K562 (cell line): ENCODE measurements around the gene ADGRB2. TPM values are rescaled to one million over a fixed set of nuclear protein-coding genes. Genes with fewer than 3 reads are reported as not detected.

Experiments used
- ATAC-seq: fragments of 200-7000 bp; cut with Tn5 transposase; 3 replicates; pipeline ENCODE4 v1.9.1; 2020; ENCODE audit warnings: moderate library complexity
- BruUV-seq: library from RNA; stranded (reverse); fragments of 400-500 nt; replicated peaks from 2 replicates; lab custom pipeline; 2021; lab: Mats Ljungman, UMichigan
- CTCF ChIA-PET: fragments of 300-600 bp; formaldehyde crosslinking; extraction: SDS; loops from one replicate; lab custom pipeline; 2021; ENCODE audit warnings: low intra/inter-chr PET ratio; lab: Yijun Ruan, JAX
- POLR2A ChIA-PET: fragments of 300-600, 350-650 bp; sonication (Branson Sonifier 250); formaldehyde crosslinking; extraction: SDS; loops from one replicate; lab custom pipeline; 2021; ENCODE audit warnings: antibody characterized with exemption, inconsistent platforms; lab: Yijun Ruan, JAX
- DNase-seq, 4 experiments: peaks; one replicate each; pipeline versions ENCODE4 v3.0.0 to v3.0.0-alpha.2; 2011 to 2018; ENCODE audit warnings: low spot score in 3 of 4, mixed read lengths in 3 of 4; ENCODE audit errors: extremely low read depth in 1 of 4
- FAIRE-seq: peaks from 2 replicates; lab custom pipeline; 2011; peaks lifted over from hg19 to GRCh38; lab: Jason Lieb, UNC
- H2AFZ ChIP-seq: 2 replicates; pipeline ENCODE4 v1.6.0; 2011; ENCODE audit warnings: low read depth, low read length, control low read depth, inconsistent platforms
- H3K27ac ChIP-seq: fragments of 200-600 bp; 3 replicates; pipeline ENCODE4 v1.8.0; 2011; ENCODE audit warnings: low read depth, mild to moderate bottlenecking, control low read depth, inconsistent platforms, low read length, moderate library complexity, mixed read lengths; ENCODE audit errors: extremely low read depth
- H3K27me3 ChIP-seq, 2 experiments: fragments of 300-600 bp in 1 of 2; 2 replicates in 1 of 2; 3 replicates in 1 of 2; pipeline versions ENCODE4 v1.6.0 to v1.8.0; 2011; ENCODE audit warnings: inconsistent platforms in 2 of 2, low read length in 2 of 2, mild to moderate bottlenecking in 1 of 2, mixed read lengths in 1 of 2, moderate library complexity in 1 of 2; ENCODE audit not compliant: control insufficient read depth in 2 of 2, insufficient read depth in 2 of 2
- H3K36me3 ChIP-seq: fragments of 300-600 bp; 3 replicates; pipeline ENCODE4 v1.8.0; 2011; ENCODE audit warnings: mild to moderate bottlenecking, low read length, inconsistent platforms; ENCODE audit not compliant: control insufficient read depth, insufficient read depth
- H3K4me1 ChIP-seq, 2 experiments: fragments of 200-600 bp in 1 of 2; replicated peaks in 1 of 2; 2 replicates in 1 of 2; 3 replicates in 1 of 2; pipeline versions ENCODE4 v1.5.1 to v1.8.0; 2011; ENCODE audit warnings: inconsistent platforms in 2 of 2, low read length in 2 of 2, mild to moderate bottlenecking in 1 of 2, mixed read lengths in 1 of 2, moderate library complexity in 1 of 2; ENCODE audit not compliant: control insufficient read depth in 2 of 2, insufficient read depth in 2 of 2
- H3K4me2 ChIP-seq: 2 replicates; pipeline ENCODE4 v1.6.1; 2011; ENCODE audit warnings: low read length, control low read depth, inconsistent platforms, mixed read lengths; ENCODE audit not compliant: insufficient read depth
- H3K4me3 ChIP-seq: fragments of 200-600 bp; sonication (generic), shearing (Covaris generic); 2 replicates; pipeline ENCODE4 v1.5.1; 2016; ENCODE audit warnings: control low read depth, inconsistent platforms
- H3K79me2 ChIP-seq: fragments of 200-600 bp; 3 replicates; pipeline ENCODE4 v1.8.0; 2011; ENCODE audit warnings: low read length, inconsistent platforms; ENCODE audit not compliant: control insufficient read depth, insufficient read depth
- H3K9ac ChIP-seq, 2 experiments: 2 replicates each; pipeline versions ENCODE4 v1.6.0 to v1.6.1; 2011; ENCODE audit warnings: low read depth in 2 of 2, low read length in 2 of 2, control low read depth in 1 of 2, inconsistent platforms in 1 of 2, mild to moderate bottlenecking in 1 of 2, mixed read lengths in 1 of 2; ENCODE audit not compliant: insufficient read depth in 1 of 2
- H3K9me1 ChIP-seq: one replicate; pipeline ENCODE4 v1.6.0; 2011; ENCODE audit warnings: inconsistent platforms, mild to moderate bottlenecking, low read length, moderate library complexity; ENCODE audit not compliant: control insufficient read depth, insufficient read depth
- H3K9me3 ChIP-seq: replicated peaks from 2 replicates; pipeline ENCODE4 v1.5.1; 2011; ENCODE audit warnings: low read depth, low read length, inconsistent platforms; ENCODE audit not compliant: control insufficient read depth, insufficient read depth
- H4K20me1 ChIP-seq: replicated peaks from 2 replicates; pipeline ENCODE4 v1.6.1; 2011; ENCODE audit warnings: low read length, inconsistent platforms, mixed read lengths; ENCODE audit not compliant: control insufficient read depth, insufficient read depth
- ARID1B ChIP-seq: fragments of 450-650 bp; IDR thresholded peaks from 2 replicates; pipeline ENCODE4 v1.6.1; 2016; ENCODE audit warnings: antibody characterized with exemption, mild to moderate bottlenecking, inconsistent platforms
- CCAR2 ChIP-seq: fragments of 200-400 bp; formaldehyde crosslinking; IDR thresholded peaks from 2 replicates; pipeline ENCODE4 v1.6.1; 2017; ENCODE audit warnings: mild to moderate bottlenecking, low read depth, low read length
- CTBP1 ChIP-seq: fragments of 450-650 bp; IDR thresholded peaks from 2 replicates; pipeline ENCODE4 v1.6.1; 2016; ENCODE audit warnings: borderline replicate concordance
- FOSL1 ChIP-seq: fragments of 200-800 bp; sonication (Bioruptor generic); conservative IDR thresholded peaks from 2 replicates; pipeline ENCODE4 v1.6.1; 2016; ENCODE audit warnings: missing genetic modification characterization, missing compliant biosample characterization
- IFI16 ChIP-seq: fragments of 250-450 bp; sonication (Bioruptor Pico); IDR thresholded peaks from 2 replicates; pipeline ENCODE4 v2.1.2; 2022; ENCODE audit warnings: mild to moderate bottlenecking, inconsistent platforms
- KDM4B ChIP-seq, 2 experiments: fragments of 450-650 bp in 1 of 2; sonication (generic) in 1 of 2; IDR thresholded peaks; 2 replicates each; pipeline ENCODE4 v1.6.1; 2016 to 2017; ENCODE audit warnings: borderline replicate concordance in 2 of 2, antibody characterized with exemption in 1 of 2, low read depth in 1 of 2, mild to moderate bottlenecking in 1 of 2
- NCOA6 ChIP-seq: fragments of 450-650 bp; IDR thresholded peaks from 2 replicates; pipeline ENCODE4 v1.6.1; 2017; ENCODE audit warnings: mild to moderate bottlenecking
- NR2C2 ChIP-seq, 2 experiments: fragments of 200-800 bp in 1 of 2; sonication (Bioruptor generic) in 1 of 2; sonication (generic) in 1 of 2; formaldehyde crosslinking in 1 of 2; IDR thresholded peaks; 2 replicates each; pipeline versions ENCODE4 v1.6.1 to v1.8.0; 2016 to 2022; ENCODE audit warnings: mild to moderate bottlenecking in 1 of 2, missing compliant biosample characterization in 1 of 2, missing genetic modification characterization in 1 of 2, missing genetic modification reagents in 1 of 2
- RNF2 ChIP-seq: sonication (generic); IDR thresholded peaks from 2 replicates; pipeline ENCODE4 v1.6.1; 2016
- SRSF3 ChIP-seq: fragments of 200-400 bp; formaldehyde crosslinking; IDR thresholded peaks from 2 replicates; pipeline ENCODE4 v1.6.1; 2016; ENCODE audit warnings: mild to moderate bottlenecking, low read length, moderate library complexity; ENCODE audit not compliant: insufficient read depth
- TGIF2 ChIP-seq: sonication (generic); formaldehyde crosslinking; IDR thresholded peaks from 2 replicates; pipeline ENCODE4 v1.8.1; 2022; ENCODE audit warnings: mild to moderate bottlenecking, missing genetic modification reagents, moderate library complexity
- ZNF263 ChIP-seq: sonication (generic); formaldehyde crosslinking; IDR thresholded peaks from 2 replicates; pipeline ENCODE4 v1.8.0; 2022; ENCODE audit warnings: mild to moderate bottlenecking, missing genetic modification reagents, borderline replicate concordance
- WGBS: fragments of 100-300 bp; shearing (Covaris generic); methylation state at CpG from one replicate; pipeline ENCODE4 v1.1.6; 2016; ENCODE audit warnings: low coverage, mixed read lengths; ENCODE audit not compliant: insufficient coverage; ENCODE audit errors: missing lambda C conversion rate; 5-methylcytosine and 5-hydroxymethylcytosine counted together
- in situ Hi-C: fragments of 300-500 bp; cut with MboI; formaldehyde crosslinking; loops from 4 replicates; pipeline ENCODE4 v1.15.0; 2018; ENCODE audit warnings: inconsistent platforms, mixed read lengths
- intact Hi-C: fragments of 100-400 bp; cut with micrococcal nuclease; formaldehyde crosslinking; loops from 2 replicates; pipeline ENCODE4 v1.14.2; 2022
- polyA plus RNA-seq, 8 experiments: library from polyadenylated mRNA; depleted of rRNA in 4 of 8; stranded (reverse) in 5 of 8; unstranded in 3 of 8; fragments of >200 nt; fragmentation: Nextera tagmentation in 2 of 8; fragmentation: Illumina TruSeq in 1 of 8; extraction: Ambion mirVana in 2 of 8; extraction: Trizol in 1 of 8; gene quantifications; 2 replicates each; pipeline versions ENCODE4 v1.2.1 to v1.2.3, GENCODE V29; 2011 to 2014; ENCODE audit warnings: inconsistent platforms in 1 of 8, missing spikeins in 1 of 8
- total RNA-seq, 7 experiments: library from RNA; depleted of rRNA in 6 of 7; stranded (reverse); fragments of >200 nt in 6 of 7; fragmentation: Illumina TruSeq in 2 of 7; extraction: Trizol in 2 of 7; gene quantifications; 2 replicates each; pipeline versions ENCODE4 v1.2.1 to v1.2.3, GENCODE V29; 2011 to 2021; ENCODE audit warnings: low replicate concordance in 1 of 7
- TF ChIP-seq, protein P1 (sequence below): fragments of 450-650 bp; formaldehyde crosslinking; IDR thresholded peaks from 2 replicates; pipeline ENCODE4 v1.4.0; 2022; ENCODE audit warnings: mild to moderate bottlenecking, moderate library complexity

Gene ADGRB2
- total and polyA plus RNA-seq, 9 of the 15 experiments (the other 6 are each of a cell fraction or from before 2014, with no cell fraction given): 0.04 to 0.23 (median 0.20) TPM; not detected in 2

DNA sequence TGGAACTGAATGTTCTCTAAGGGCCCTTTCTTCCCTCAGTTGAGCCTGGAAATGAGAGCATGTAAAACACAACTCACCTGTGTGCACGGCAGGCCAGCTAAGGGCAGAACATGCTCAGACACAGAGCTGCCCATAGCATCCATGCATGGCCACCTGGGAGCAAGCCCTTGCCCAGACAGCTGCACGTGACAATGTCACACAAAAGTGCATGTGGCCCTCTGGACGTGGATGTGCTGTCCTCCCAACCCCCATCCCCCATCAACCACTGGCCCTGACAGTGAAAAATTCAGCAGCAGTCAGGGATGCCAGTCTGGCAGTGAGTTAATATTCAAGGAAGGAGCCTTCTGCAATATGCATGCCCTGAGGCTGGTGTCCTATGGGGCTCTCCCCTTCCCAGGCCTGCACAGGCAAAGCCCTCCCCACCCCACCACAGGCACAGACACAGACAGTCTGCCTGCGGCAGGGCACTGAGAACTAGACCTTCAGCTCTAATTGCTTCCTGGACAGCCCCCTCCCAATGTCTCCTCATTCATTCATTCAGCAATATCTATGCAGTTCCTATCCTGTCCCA lies 45.7 kb downstream of the ADGRB2 start:
- no peaks in the 10 kb centered on the region for H3K9me3 ChIP-seq
- no peak overlapping the region for H3K4me3 ChIP-seq
- 3% methylated on average over 4 of the region's 4 CpGs for WGBS
- H3K9ac ChIP-seq: 0 out of 4 replicates have a peak overlapping the region, but pooled peaks of 1 of the 2 experiments have one; percentile 5
- H3K27ac ChIP-seq: no peak overlapping the region
- in situ Hi-C loops (no loop called here), intact Hi-C loops (no loop called here)
- ChIA-PET CTCF (interaction anchor here (0.6 kb wide), 1 partner anchor 54 kb away, joined by 3 read pairs; no protein-coding TSS in a partner anchor), POLR2A (interaction anchor here (0.7 to 0.8 kb wide), 2 partner anchors 18 to 39 kb away, joined by 3 to 4 read pairs; no protein-coding TSS in a partner anchor)
- no peak overlapping the region for H2AFZ ChIP-seq
- no peaks in the 10 kb centered on the region for H3K36me3 ChIP-seq
- no peaks in the 10 kb centered on the region for H3K79me2 ChIP-seq
- H3K9me1 ChIP-seq: no peaks in the 10 kb centered on the region
- peaks cover 12 to 45% of the 10 kb centered on the region in 2 experiments for H3K27me3 ChIP-seq
- peaks cover 17% of the 10 kb centered on the region; the same call in 1 of the 2 replicates for H4K20me1 ChIP-seq
- no peak for DNase-seq
- ATAC-seq: no peak
- FAIRE-seq: no peak
- no TSS peak for BruUV-seq
- no peak overlapping the region for H3K4me2 ChIP-seq
- peaks cover 26 to 33% of the 10 kb centered on the region in 2 experiments; a peak in 4 of 5 replicates for H3K4me1 ChIP-seq
- TF ChIP-seq ARID1B (no peak), NR2C2 (CRISPR knock-in tag; IDR thresholded peaks at IDR 0.05) (no peak), NR2C2 (tag; IDR thresholded peaks at IDR 0.05) (no peak), CTBP1 (no peak), RNF2 (no peak), SRSF3 (no peak), CCAR2 (no peak), ZNF263 (CRISPR knock-in tag) (no peak), IFI16 (CRISPR knock-in tag) (no peak), NCOA6 (no peak), TGIF2 (CRISPR knock-in tag) (no peak), KDM4B (IDR thresholded peaks at IDR 0.05; ENCODE audit: borderline replicate concordance in 2 of 2, low read depth in 1 of 2) (no peak), FOSL1 (tag) (no peak)
- TF ChIP-seq, protein P1, sequence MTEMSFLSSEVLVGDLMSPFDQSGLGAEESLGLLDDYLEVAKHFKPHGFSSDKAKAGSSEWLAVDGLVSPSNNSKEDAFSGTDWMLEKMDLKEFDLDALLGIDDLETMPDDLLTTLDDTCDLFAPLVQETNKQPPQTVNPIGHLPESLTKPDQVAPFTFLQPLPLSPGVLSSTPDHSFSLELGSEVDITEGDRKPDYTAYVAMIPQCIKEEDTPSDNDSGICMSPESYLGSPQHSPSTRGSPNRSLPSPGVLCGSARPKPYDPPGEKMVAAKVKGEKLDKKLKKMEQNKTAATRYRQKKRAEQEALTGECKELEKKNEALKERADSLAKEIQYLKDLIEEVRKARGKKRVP (CRISPR knock-in tag): no peak
